ENCODE results near the gene TMEM165.

GRCh38 chr4:55395529-55396307, at the start of gene TMEM165:
- TF ChIP-seq, protein P1, sequence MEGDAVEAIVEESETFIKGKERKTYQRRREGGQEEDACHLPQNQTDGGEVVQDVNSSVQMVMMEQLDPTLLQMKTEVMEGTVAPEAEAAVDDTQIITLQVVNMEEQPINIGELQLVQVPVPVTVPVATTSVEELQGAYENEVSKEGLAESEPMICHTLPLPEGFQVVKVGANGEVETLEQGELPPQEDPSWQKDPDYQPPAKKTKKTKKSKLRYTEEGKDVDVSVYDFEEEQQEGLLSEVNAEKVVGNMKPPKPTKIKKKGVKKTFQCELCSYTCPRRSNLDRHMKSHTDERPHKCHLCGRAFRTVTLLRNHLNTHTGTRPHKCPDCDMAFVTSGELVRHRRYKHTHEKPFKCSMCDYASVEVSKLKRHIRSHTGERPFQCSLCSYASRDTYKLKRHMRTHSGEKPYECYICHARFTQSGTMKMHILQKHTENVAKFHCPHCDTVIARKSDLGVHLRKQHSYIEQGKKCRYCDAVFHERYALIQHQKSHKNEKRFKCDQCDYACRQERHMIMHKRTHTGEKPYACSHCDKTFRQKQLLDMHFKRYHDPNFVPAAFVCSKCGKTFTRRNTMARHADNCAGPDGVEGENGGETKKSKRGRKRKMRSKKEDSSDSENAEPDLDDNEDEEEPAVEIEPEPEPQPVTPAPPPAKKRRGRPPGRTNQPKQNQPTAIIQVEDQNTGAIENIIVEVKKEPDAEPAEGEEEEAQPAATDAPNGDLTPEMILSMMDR (IDR thresholded peaks at IDR 0.05): no peak
- TF ChIP-seq POLR2A (IDR thresholded peaks at IDR 0.05): peak; percentile 87
- TF ChIP-seq POLR2AphosphoS5 (IDR thresholded peaks at IDR 0.05): peak; percentile 67 to 92 (median 87)
